Psoas muscle (tissue), 8 donors: ENCODE data around the gene FRYL. TPM values are rescaled to one million over a fixed set of nuclear protein-coding genes. Genes with fewer than 3 reads are reported as not detected.

Experiments used
- ATAC-seq, 4 donors: fragments of 200-7000 bp; cut with Tn5 transposase; one replicate each; pipeline ENCODE4 v1.9.1; 2020; ENCODE audit warnings: moderate library complexity in 3 of 4, mild to moderate bottlenecking in 2 of 4
- DNase-seq, 2 donors: peaks; one replicate each; pipeline ENCODE4 v3.0.0-alpha.2; 2020
- H3K27ac ChIP-seq: fragments of 200-600 bp; one replicate; pipeline ENCODE4 v1.8.0; 2022
- H3K27me3 ChIP-seq, 3 donors: fragments of 200-600 bp in 1 of 3; one replicate each; pipeline versions ENCODE4 v1.6.1 to v1.8.0; 2013 to 2022; ENCODE audit warnings: low read length in 2 of 3, mild to moderate bottlenecking in 2 of 3, moderate library complexity in 1 of 3; ENCODE audit not compliant: insufficient read depth in 3 of 3
- H3K36me3 ChIP-seq, 2 donors: fragments of 200-600 bp in 1 of 2; one replicate each; pipeline versions ENCODE4 v1.6.1 to v1.8.0; 2013 to 2022; ENCODE audit warnings: low read depth in 1 of 2, mild to moderate bottlenecking in 1 of 2, moderate library complexity in 1 of 2; ENCODE audit not compliant: insufficient read depth in 1 of 2
- H3K4me1 ChIP-seq: fragments of 200-600 bp; one replicate; pipeline ENCODE4 v1.8.0; 2022
- H3K4me3 ChIP-seq: fragments of 200-600 bp; one replicate; pipeline ENCODE4 v1.8.0; 2022; ENCODE audit warnings: mild to moderate bottlenecking
- H3K9me3 ChIP-seq: fragments of 200-600 bp; one replicate; pipeline ENCODE4 v1.8.0; 2022
- CTCF ChIP-seq: fragments of 200-600 bp; IDR thresholded peaks from one replicate; pipeline ENCODE4 v1.8.0; 2022; ENCODE audit warnings: antibody characterized with exemption
- WGBS, 3 donors: extraction: QIAGEN DNeasy Blood & Tissue Kit; methylation state at CpG; one replicate each; pipeline versions ENCODE4 v1.1.6 to v1.1.7; 2013; 5-methylcytosine and 5-hydroxymethylcytosine counted together
- intact Hi-C, 2 donors: fragments of 100-400 bp; cut with DNase I; formaldehyde crosslinking; loops; one replicate each; pipeline versions ENCODE4 v1.11.0 to v1.14.2; 2022
- polyA plus RNA-seq, 3 donors: library from polyadenylated mRNA; stranded (reverse); fragments of 200-250 nt; gene quantifications; one replicate each; pipeline ENCODE4 v1.2.3, GENCODE V29; 2013
- total RNA-seq, 4 donors: library from RNA; stranded (reverse); fragmentation: NEBNext Ultra II Directional in 2 of 4; extraction: Animal tissue kit (Norgen Biotek cat#: 25700) in 2 of 4; gene quantifications; one replicate each; pipeline versions ENCODE4 v1.2.1 to v1.2.4, GENCODE V29; 2021 to 2023
- donor health status: healthy with polysubstance abuse.
- donor health status: DM: no; HTN: no; CAD: no; lungs with moderate emphysema.
- donor health status: Bipolar disorder and iron deficiency.
- donor health status: healthy.
- donor health status: DM: yes; HTN: yes; CAD: no.
- donor health status: DM: no; HTN: no; CAD: no.
- donor health status: DM: no; HTN: no; CAD: no.
- donor health status: DM: yes; HTN: yes; CAD: no.

FRYL gene
- total and polyA plus RNA-seq, 7 donors, result 4.8 to 21.7 (median 15.0) TPM

- TF ChIP-seq CTCF, result no peak
- peak overlapping the region; percentile 56 for H3K27ac ChIP-seq
- 78 to 82% (median 80%) methylated on average over 16 of the region's 16 CpGs for WGBS, 3 donors
- no peak overlapping the region for H3K4me3 ChIP-seq
- H3K9me3 ChIP-seq, result no peaks in the 10 kb centered on the region
- H3K27me3 ChIP-seq, result no peaks in the 10 kb centered on the region
- peaks cover 62% of the 10 kb centered on the region for H3K4me1 ChIP-seq
- intact Hi-C loops, result loop anchor here in 1 of 2 donors (5.0 to 10.0 kb wide), 3 partner anchors 50 to 198 kb away; no protein-coding TSS in a partner anchor
- no peaks in the 10 kb centered on the region for H3K36me3 ChIP-seq
- DNase-seq, result no peak
- ATAC-seq, result no peak
Measured at GRCh38 chr4:48774760-48775710, 5.0 kb downstream of the FRYL start.

GRCh38 chr4:48772556-48772955, 7.5 kb downstream of the FRYL start:
- no peak for TF ChIP-seq CTCF
- WGBS, 3 donors, result 53 to 68% (median 58%) methylated on average over 3 of the region's 3 CpGs
- no peak for ATAC-seq
- no peak for DNase-seq
- Histone ChIP-seq H3K36me3 (no peaks in the 10 kb centered on the region), H3K4me3 (no peak overlapping the region), H3K27me3 (no peaks in the 10 kb centered on the region), H3K27ac (no peak overlapping the region), H3K4me1 (peaks cover 62% of the 10 kb centered on the region), H3K9me3 (no peaks in the 10 kb centered on the region)
- intact Hi-C loops, result loop anchor here in 1 of 2 donors (10.0 kb wide), 2 partner anchors 48 to 108 kb away; no protein-coding TSS in a partner anchor

GRCh38 chr4:48767055-48767929, 12.8 kb downstream of the FRYL start:
- no peak overlapping the region for H3K27ac ChIP-seq
- ATAC-seq (no peak), DNase-seq (no peak)
- H3K4me3 ChIP-seq, result no peak overlapping the region
- TF ChIP-seq CTCF, result no peak
- intact Hi-C loops, result no loop called here
- peaks cover 36% of the 10 kb centered on the region for H3K4me1 ChIP-seq
- WGBS, 3 donors, result 93 to 95% (median 94%) methylated on average over 12 of the region's 12 CpGs
- no peaks in the 10 kb centered on the region for H3K9me3 ChIP-seq
- no peaks in the 10 kb centered on the region for H3K36me3 ChIP-seq
- H3K27me3 ChIP-seq, result no peaks in the 10 kb centered on the region

- WGBS, 3 donors, result 89 to 90% (median 89%) methylated on average over 4 of the region's 4 CpGs
- Histone ChIP-seq H3K4me3 (no peak overlapping the region), H3K9me3 (no peaks in the 10 kb centered on the region), H3K4me1 (peaks cover 36% of the 10 kb centered on the region), H3K27ac (no peak overlapping the region), H3K36me3 (no peaks in the 10 kb centered on the region), H3K27me3 (no peaks in the 10 kb centered on the region)
- ATAC-seq (no peak), DNase-seq (no peak)
- intact Hi-C loops, result no loop called here
- no peak for TF ChIP-seq CTCF
Measured at GRCh38 chr4:48766131-48766792, 13.8 kb downstream of the FRYL start.
